ENCODE data around the gene BBX. TPM values are rescaled to one million over a fixed set of nuclear protein-coding genes. Genes with fewer than 3 reads are reported as not detected.

The BBX gene
- polyA plus RNA-seq, 3 donors, result 15.7 to 25.1 (median 16.6) TPM

- H3K79me2 ChIP-seq (ENCODE audit: insufficient read depth, low read length), result no peaks in the 10 kb centered on the region
- Mint-ChIP-seq H3K36me3 (no peaks in the 10 kb centered on the region), H3K4me3 (no peak overlapping the region), H3K27me3 (ENCODE audit: low read depth in 3 of 3) (peaks cover 0 to 1% (median 0%) of the 10 kb centered on the region in 3 donors), H3K27ac (no peak overlapping the region), H3K4me1 (no peaks in the 10 kb centered on the region), H3K9me3 (peaks cover 0 to 2% (median 0%) of the 10 kb centered on the region in 7 donors)
- TF ChIP-seq CTCF (IDR thresholded peaks at IDR 0.05), result no peak
- H3K27me3 ChIP-seq (ENCODE audit: control insufficient read depth in 2 of 2, insufficient read depth in 2 of 2, low read length in 2 of 2), result no peaks in the 10 kb centered on the region
- no peak for DNase-seq
- H3K9ac ChIP-seq (ENCODE audit: insufficient read depth, low read length, poor library complexity, severe bottlenecking), result no peak overlapping the region
- no peak overlapping the region for H3K27ac ChIP-seq (ENCODE audit: low read depth in 1 of 2, low read length in 2 of 2)
- intact Hi-C loops (cut with micrococcal nuclease), result no loop called here
- no peaks in the 10 kb centered on the region for H3K4me1 ChIP-seq (ENCODE audit: control insufficient read depth in 1 of 2, insufficient read depth in 2 of 2, low read length in 2 of 2)
- no peak overlapping the region for H2AFZ ChIP-seq (ENCODE audit: insufficient read depth, low read depth, low read length, poor library complexity, severe bottlenecking)
- H3K4me2 ChIP-seq (replicated peaks; ENCODE audit: extremely low read depth, low read length, poor library complexity, severe bottlenecking), result no peak overlapping the region
- WGBS (ENCODE audit: insufficient coverage), result 100% methylated on average over 1 of the region's 1 CpG
- no peaks in the 10 kb centered on the region for H3K9me3 ChIP-seq (replicated peaks in 1 of 2; ENCODE audit: control insufficient read depth in 1 of 2, insufficient read depth in 1 of 2, low read length in 2 of 2)
- no peaks in the 10 kb centered on the region for H4K20me1 ChIP-seq (ENCODE audit: insufficient read depth, low read length)
- H3K36me3 ChIP-seq (replicated peaks in 1 of 2; ENCODE audit: control insufficient read depth in 1 of 2, insufficient read depth in 2 of 2, low read length in 2 of 2), result no peaks in the 10 kb centered on the region
- no peak overlapping the region for H3K4me3 ChIP-seq (replicated peaks in 1 of 3; ENCODE audit: low read depth in 2 of 3, low read length in 3 of 3)
Observed at GRCh38 chr3:107493134-107493533, 29.6 kb upstream of the BBX start.

GRCh38 chr3:107496855-107497254 is 25.9 kb upstream of the BBX start:
- H2AFZ ChIP-seq (ENCODE audit: insufficient read depth, low read depth, low read length, poor library complexity, severe bottlenecking), result no peak overlapping the region
- H3K9me3 Mint-ChIP-seq, result no peaks in the 10 kb centered on the region
- intact Hi-C loops (cut with micrococcal nuclease), result no loop called here
- no peak overlapping the region for H3K4me2 ChIP-seq (replicated peaks; ENCODE audit: extremely low read depth, low read length, poor library complexity, severe bottlenecking)
- H3K4me3 ChIP-seq (replicated peaks in 1 of 3; ENCODE audit: low read depth in 2 of 3, low read length in 3 of 3), result no peak overlapping the region
- H3K36me3 ChIP-seq (replicated peaks in 1 of 2; ENCODE audit: control insufficient read depth in 1 of 2, insufficient read depth in 2 of 2, low read length in 2 of 2), result no peaks in the 10 kb centered on the region
- no peak for DNase-seq
- no peak for TF ChIP-seq CTCF (IDR thresholded peaks at IDR 0.05)
- H3K9me3 ChIP-seq (replicated peaks in 1 of 2; ENCODE audit: control insufficient read depth in 1 of 2, insufficient read depth in 1 of 2, low read length in 2 of 2), result no peaks in the 10 kb centered on the region
- H3K4me3 Mint-ChIP-seq, result no peak overlapping the region
- H3K36me3 Mint-ChIP-seq, result no peaks in the 10 kb centered on the region
- H3K27me3 Mint-ChIP-seq (ENCODE audit: low read depth in 3 of 3), result peaks cover 0 to 1% (median 0%) of the 10 kb centered on the region in 3 donors
- H3K27ac Mint-ChIP-seq, result no peak overlapping the region
- 80% methylated on average over 1 of the region's 3 CpGs for WGBS (ENCODE audit: insufficient coverage)
- no peaks in the 10 kb centered on the region for H3K27me3 ChIP-seq (ENCODE audit: control insufficient read depth in 2 of 2, insufficient read depth in 2 of 2, low read length in 2 of 2)
- H3K79me2 ChIP-seq (ENCODE audit: insufficient read depth, low read length), result no peaks in the 10 kb centered on the region
- no peaks in the 10 kb centered on the region for H3K4me1 ChIP-seq (ENCODE audit: control insufficient read depth in 1 of 2, insufficient read depth in 2 of 2, low read length in 2 of 2)
- H3K9ac ChIP-seq (ENCODE audit: insufficient read depth, low read length, poor library complexity, severe bottlenecking), result no peak overlapping the region
- H3K4me1 Mint-ChIP-seq, result no peaks in the 10 kb centered on the region
- no peaks in the 10 kb centered on the region for H4K20me1 ChIP-seq (ENCODE audit: insufficient read depth, low read length)
- no peak overlapping the region for H3K27ac ChIP-seq (ENCODE audit: low read depth in 1 of 2, low read length in 2 of 2)

All from CD14-positive monocyte (primary cell).